Activated T-helper 1 cell treated with anti-CD3 and anti-CD28 coated beads, Interleukin-2, amount 50 U/mL, for 16 hours (primary cell): Measurements from ENCODE around the gene PPM1N.

Experiments used
- DNase-seq, 2 donors: peaks; one replicate each; pipeline ENCODE4 v3.0.0-alpha.2; 2020; ENCODE audit warnings: low read depth in 1 of 2, low spot score in 1 of 2

PPM1N gene

GRCh38 chr19:45469945-45470761, 28.1 kb upstream of the PPM1N start:
- DNase-seq = no peak

GRCh38 chr19:45470762-45471081, 27.5 kb upstream of the PPM1N start:
- DNase-seq = no peak

- DNase-seq = no peak
Measured at GRCh38 chr19:45471111-45471930, 26.9 kb upstream of the PPM1N start.

- DNase-seq = no peak
Measured at GRCh38 chr19:45471931-45472562, 26.2 kb upstream of the PPM1N start.

- DNase-seq = no peak
Measured at GRCh38 chr19:45472563-45473366, 25.5 kb upstream of the PPM1N start.

- no peak for DNase-seq
Measured at GRCh38 chr19:45473367-45473681, 24.9 kb upstream of the PPM1N start.

GRCh38 chr19:45473682-45474605, 24.3 kb upstream of the PPM1N start:
- no peak for DNase-seq

GRCh38 chr19:45474606-45475521, 23.4 kb upstream of the PPM1N start:
- no peak for DNase-seq

GRCh38 chr19:45475537-45476291, 22.5 kb upstream of the PPM1N start:
- no peak for DNase-seq

- no peak for DNase-seq
Measured at GRCh38 chr19:45476304-45476703, 21.9 kb upstream of the PPM1N start.

- no peak for DNase-seq
Measured at GRCh38 chr19:45477186-45477585, 21.1 kb upstream of the PPM1N start.

GRCh38 chr19:45477713-45478453, 20.4 kb upstream of the PPM1N start:
- DNase-seq = no peak

GRCh38 chr19:45478454-45479238, 19.6 kb upstream of the PPM1N start:
- peak; percentile 79 to 83 for DNase-seq

- no peak for DNase-seq
Measured at GRCh38 chr19:45483033-45483432, 15.2 kb upstream of the PPM1N start.

GRCh38 chr19:45484273-45484945, 13.8 kb upstream of the PPM1N start:
- no peak for DNase-seq

- peak; percentile 93 to 97 for DNase-seq
Measured at GRCh38 chr19:45485305-45486077, 12.8 kb upstream of the PPM1N start.
